Suprapubic skin (tissue), 3 donors: Measurements from ENCODE around the gene UGT1A7.

Experiments used
- CTCF ChIP-seq, 2 donors: fragments of 200-600 bp in 1 of 2; fragments of 450-650 bp in 1 of 2; sonication (generic) in 1 of 2; IDR thresholded peaks; one replicate each; pipeline ENCODE4 v1.5.1; 2016 to 2019; ENCODE audit warnings: antibody characterized with exemption in 2 of 2, mild to moderate bottlenecking in 1 of 2, moderate library complexity in 1 of 2
- POLR2A ChIP-seq, 2 donors: fragments of 450-650 bp; IDR thresholded peaks; one replicate each; pipeline ENCODE4 v1.6.1; 2017; ENCODE audit warnings: antibody characterized with exemption in 2 of 2, mild to moderate bottlenecking in 2 of 2, moderate library complexity in 2 of 2

- TF ChIP-seq CTCF (IDR thresholded peaks at IDR 0.05) (no peak), POLR2A (IDR thresholded peaks at IDR 0.05) (no peak)
Observed at GRCh38 chr2:233780771-233781170, 99.1 kb downstream of the UGT1A7 start.
